Stimulated activated CD4-positive, alpha-beta T cell treated with anti-CD3 and anti-CD28 coated beads, Interleukin-2, amount 100 ng/mL, for 48 hours (primary cell): Measurements from ENCODE around the gene NME7.
"Not testable (repeated sequence)": the region's sequence is repeated elsewhere in the genome, so short reads cannot be mapped to it uniquely, and the experiment has no call there.

Experiments used
- DNase-seq, 2 donors: peaks; one replicate each; pipeline ENCODE4 v3.0.0-alpha.2; 2020

Gene NME7

GRCh38 chr1:169149555-169150286, 217.9 kb downstream of the NME7 start:
- no peak for DNase-seq

GRCh38 chr1:169148472-169149252, 218.9 kb downstream of the NME7 start:
- DNase-seq, result no peak

- DNase-seq, result no peak
Measured at GRCh38 chr1:169146576-169147214, 220.9 kb downstream of the NME7 start.

GRCh38 chr1:169144941-169145626, 222.5 kb downstream of the NME7 start:
- no peak for DNase-seq

GRCh38 chr1:169143984-169144383, 223.6 kb downstream of the NME7 start:
- no peak for DNase-seq

DNA sequence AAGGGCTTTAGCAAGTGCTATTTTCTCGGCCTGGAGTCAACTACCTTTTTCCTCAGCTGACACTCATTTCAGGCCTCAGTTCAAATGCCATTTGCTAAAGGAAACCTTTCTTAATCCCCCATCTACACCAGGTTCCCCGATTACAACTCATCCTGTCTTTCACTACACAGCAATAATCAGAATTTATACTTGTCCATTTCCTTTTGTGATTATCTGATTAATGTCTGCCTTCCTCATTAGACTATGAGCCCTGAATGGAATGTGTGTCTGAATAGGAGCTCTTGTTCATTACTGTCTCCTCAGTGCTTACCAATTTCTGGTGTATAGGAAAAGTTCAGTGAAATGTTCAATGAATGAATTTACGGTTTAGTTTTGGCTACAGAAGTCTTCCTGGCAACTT, 224.3 kb downstream of the NME7 start:
- DNase-seq, result no peak

DNA sequence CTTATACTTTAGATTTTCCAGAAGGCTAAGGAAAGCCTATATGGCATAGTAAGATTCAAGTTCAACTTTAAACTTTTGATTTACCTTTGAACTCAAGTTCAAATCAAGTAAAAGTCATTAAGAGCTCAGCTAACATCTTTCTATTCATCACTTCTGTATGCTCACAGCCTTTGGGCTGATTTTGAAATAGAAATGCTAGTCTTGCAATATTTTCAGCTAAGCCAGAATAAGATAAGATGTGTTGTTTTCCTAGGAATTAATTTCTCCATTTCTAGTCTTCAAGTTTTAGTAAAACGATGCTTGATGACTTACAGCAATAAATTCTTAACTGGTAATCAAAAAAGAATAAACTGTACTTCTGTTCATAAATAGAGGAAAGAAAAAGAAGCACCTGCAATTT, 225.5 kb downstream of the NME7 start:
- no peak for DNase-seq

- DNase-seq, result no peak
Measured at GRCh38 chr1:169141356-169141755, 226.2 kb downstream of the NME7 start.

GRCh38 chr1:169138866-169139670, 228.5 kb downstream of the NME7 start:
- no peak for DNase-seq

DNA sequence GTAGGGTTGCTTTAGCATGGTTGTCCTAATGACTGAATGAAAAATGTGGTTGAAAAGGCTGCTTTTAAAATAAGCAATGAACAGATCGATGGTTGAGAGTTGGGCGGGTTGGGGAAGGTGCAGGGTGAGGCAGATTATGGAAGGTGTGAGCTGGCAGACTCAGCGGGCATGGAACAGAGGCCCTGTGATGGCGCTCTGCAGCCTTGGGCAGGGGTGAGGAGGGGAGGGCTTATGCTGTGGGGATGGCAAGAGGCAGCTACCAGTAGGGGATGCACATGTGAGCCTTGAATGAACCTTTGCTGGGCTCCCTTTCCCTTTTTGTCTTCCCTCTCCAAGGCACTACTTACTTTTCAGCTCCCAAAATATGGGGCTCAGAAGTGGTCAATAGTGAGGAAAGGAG, 230.2 kb downstream of the NME7 start:
- no peak for DNase-seq

GRCh38 chr1:169133801-169134502, 233.6 kb downstream of the NME7 start:
- DNase-seq, result no peak

DNA sequence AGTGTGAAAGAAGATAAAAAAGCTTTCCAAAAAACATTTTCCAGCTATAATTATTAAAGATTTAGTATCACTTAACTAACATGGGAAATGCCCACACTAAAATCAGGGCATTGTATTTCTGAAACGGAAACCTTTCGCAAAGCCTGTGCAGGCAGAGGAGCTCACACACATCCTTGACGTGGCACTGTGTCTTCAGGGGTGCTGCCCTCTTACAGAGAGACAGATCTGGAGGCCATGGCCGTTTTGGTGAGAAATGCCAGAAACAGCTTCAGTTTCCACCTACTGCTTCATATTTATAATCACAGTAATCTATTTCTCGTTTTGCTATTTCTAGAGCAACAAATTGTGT, 234.4 kb downstream of the NME7 start:
- DNase-seq, result no peak

DNA sequence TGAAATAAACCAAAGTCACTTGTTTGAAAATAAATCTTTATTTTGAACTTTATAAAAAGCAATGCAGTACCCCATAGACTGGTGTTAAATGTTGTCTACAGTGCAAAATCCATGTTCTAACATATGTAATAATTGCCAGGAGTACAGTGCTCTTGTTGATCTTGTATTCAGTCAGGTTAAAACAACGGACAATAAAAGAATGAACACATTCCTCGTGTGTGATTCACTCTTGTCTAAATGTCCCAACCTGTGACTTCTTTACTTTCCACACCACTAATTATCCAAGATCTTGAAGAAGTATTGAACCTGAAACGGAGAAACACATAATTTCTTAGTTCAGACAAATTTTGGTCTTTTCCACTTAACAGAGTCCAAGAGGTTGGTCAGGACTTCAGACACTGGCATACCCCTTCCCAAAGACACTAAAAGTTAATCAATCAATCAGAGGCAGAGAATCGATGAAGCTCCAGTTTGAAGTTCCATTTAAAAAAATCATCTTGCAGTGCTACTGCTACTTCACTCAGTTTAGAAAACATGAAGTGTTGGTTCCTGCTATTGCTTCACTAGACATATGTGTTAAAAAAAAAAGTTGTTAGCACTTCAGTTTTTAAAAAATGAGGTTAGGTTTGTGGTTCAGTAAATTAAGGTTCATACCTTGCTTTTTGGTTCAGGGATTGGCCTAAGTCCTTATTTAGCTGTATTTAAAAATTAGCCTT, 234.9 kb downstream of the NME7 start:
- no peak for DNase-seq

DNA sequence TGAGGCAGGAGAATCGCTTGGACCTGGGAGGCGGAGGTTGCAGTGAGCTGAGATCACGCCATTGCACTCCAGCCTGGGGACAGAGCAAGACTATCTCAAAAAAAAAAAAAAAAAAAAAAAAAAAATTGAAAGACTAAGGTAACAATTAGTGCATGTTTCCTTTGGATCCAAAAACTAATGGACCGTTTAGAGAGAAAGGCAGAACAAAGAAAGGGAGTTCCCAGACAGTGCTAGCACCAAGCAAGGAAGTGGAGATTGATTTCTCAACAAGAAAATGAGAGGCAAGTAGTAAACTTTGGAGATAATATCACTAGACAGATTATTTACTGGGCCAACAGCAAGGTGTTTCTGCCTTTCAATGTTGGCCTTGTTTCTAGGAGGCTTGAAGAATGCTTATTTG, 236.9 kb downstream of the NME7 start:
- no peak for DNase-seq

DNA sequence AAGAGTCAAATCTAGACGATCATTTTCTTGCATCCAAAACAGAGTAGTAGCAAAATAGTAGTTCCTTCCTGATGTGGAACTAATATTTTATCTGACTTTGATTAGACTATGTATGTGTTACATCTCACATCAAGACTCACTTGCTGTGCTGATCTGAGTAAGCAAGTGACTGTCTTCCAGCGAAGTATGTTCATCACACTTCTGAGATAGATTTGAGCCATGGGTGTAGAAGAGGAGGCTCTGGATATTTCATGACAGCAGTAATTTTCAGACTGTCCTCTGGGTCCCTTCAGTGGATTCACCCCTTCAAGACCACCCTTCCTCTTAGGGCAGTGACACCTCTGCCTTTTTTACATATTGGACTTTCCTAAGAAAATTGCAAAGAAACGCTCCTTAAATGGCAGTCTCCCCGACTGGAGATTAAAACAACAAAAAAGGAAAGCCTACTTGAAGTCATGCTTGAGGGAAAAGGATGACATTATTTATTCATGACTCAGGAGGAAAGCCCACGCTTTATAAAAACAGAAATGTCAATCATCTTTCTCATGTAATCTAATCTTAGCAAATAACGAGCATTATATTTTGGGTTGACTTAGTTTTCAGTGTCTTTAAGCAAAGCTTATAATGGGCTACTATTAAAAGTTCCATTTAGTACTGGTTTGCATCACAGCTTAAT, 238.3 kb downstream of the NME7 start:
- no peak for DNase-seq

DNA sequence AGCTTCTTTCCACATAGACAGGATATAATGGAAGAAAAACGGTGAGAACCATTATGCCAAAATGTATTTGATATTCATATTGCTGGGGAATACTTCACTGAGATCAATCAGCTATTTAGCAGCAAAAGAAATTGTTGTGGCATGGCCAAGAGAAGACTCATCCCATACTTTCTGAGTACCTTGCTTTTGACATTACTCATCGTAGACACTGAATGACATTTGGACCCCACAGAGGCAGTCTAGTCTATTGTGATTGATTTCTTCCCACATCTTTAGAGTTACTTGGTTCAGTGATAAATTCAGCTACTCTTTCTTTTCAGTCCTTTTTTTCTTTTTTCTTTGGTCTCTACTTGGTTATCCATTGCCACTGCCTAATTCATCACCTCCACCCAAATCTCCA, 239.0 kb downstream of the NME7 start:
- DNase-seq, result no peak

GRCh38 chr1:169127305-169127704, 240.3 kb downstream of the NME7 start:
- no peak for DNase-seq

DNA sequence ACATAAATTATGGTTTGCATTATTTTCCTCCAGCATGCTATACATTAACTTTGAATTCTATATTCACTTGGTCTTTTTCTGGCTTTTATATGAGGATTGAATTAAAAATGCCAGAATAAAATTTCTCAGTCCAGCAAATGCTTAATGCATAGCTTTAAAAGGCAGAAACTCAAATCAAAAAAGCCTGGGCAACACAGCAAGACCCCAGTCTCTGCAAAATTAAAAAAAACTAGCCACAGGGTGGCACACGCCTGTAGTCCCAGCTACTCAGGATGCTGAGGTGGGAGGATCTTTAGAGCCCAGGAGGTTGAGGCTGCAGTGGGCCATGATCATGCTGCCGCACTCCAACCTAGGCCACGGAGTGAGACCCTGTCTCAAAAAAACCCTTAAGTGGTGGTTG, 241.3 kb downstream of the NME7 start:
- no peak for DNase-seq

DNA sequence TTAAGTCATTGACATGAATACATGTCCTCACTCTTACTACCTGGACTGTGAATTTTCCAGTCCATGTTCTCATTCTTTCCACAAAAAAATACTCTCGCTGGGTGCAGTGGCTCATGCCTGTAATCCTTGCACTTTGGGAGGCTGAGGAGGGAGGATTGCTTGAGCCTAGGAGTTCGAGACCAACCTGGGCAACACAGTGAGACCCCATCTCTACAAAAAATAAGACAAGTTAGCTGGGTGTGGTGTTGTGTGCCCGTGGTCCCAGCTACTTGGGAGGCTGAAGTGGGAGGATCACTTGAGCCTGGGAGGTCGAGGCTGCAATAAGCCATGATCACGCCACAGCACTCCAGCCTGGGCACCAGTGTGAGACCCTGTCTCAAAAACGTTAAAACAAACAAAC, 242.0 kb downstream of the NME7 start:
- not testable (repeated sequence) for DNase-seq

DNA sequence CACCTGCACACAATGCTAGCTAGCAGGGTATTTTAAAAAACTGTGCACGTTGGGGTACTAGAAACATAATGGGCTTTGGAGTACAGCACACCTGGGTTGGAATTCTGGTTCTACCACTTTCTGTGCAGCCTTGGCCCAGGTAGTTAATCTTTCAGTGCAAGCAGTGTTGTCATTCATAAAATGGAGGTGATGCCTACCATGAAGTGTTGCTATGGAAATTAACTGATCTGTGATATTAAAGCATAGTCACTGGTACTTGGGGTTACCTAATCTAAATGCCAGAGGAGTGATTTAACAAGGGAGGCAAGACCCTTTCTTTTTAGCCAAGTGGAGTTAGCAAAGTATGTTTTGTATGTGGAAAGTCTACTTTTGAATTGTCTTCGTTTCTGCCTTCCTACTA, 243.1 kb downstream of the NME7 start:
- DNase-seq, result no peak

DNA sequence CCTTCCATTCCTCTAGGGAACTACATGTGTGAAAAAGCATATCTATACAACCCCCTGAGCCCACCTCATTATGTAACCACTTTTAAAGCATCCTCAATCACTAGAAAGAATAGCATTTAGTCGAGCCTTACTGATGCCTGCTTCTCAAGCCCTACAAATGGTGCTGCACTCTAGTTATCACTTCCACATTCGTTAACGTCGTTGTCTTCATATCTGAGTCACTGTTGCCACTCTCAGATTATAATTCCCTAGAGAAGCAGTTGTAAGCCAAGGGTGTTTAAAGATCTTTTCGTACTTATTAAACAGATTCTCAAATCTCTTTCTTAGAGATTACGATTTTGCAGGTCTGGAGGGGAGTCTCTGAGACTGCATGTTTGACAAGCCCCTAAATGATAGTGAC, 244.6 kb downstream of the NME7 start:
- no peak for DNase-seq
